Neural crest cell (in vitro differentiated cells): ENCODE measurements around the gene NIN. TPM values are rescaled to one million over a fixed set of nuclear protein-coding genes. Genes with fewer than 3 reads are reported as not detected.

Experiments
- DNase-seq: peaks from one replicate; pipeline ENCODE4 v3.0.0; 2021; ENCODE audit warnings: low read depth, mixed read lengths, low spot score
- H3K27ac Mint-ChIP-seq: one replicate; pipeline ENCODE4 v1.8.0; 2021; ENCODE audit warnings: mild to moderate bottlenecking, mixed read lengths; ENCODE audit not compliant: unreplicated experiment
- H3K27me3 Mint-ChIP-seq: 2 replicates; pipeline ENCODE4 v1.8.0; 2021; ENCODE audit warnings: low read depth, mild to moderate bottlenecking, mixed read lengths
- H3K36me3 Mint-ChIP-seq: 2 replicates; pipeline ENCODE4 v1.8.0; 2021; ENCODE audit warnings: low read depth, mild to moderate bottlenecking, mixed read lengths
- H3K4me1 Mint-ChIP-seq: 2 replicates; pipeline ENCODE4 v1.8.0; 2021; ENCODE audit warnings: mixed read lengths
- H3K4me3 Mint-ChIP-seq: one replicate; pipeline ENCODE4 v1.8.0; 2021; ENCODE audit warnings: mild to moderate bottlenecking, mixed read lengths
- H3K9me3 Mint-ChIP-seq: 2 replicates; pipeline ENCODE4 v1.8.0; 2021; ENCODE audit warnings: mixed read lengths
- CTCF ChIP-seq: fragments of 200-600 bp; sonication (generic); conservative IDR thresholded peaks from 2 replicates; pipeline ENCODE4 v1.5.0; 2021; ENCODE audit warnings: antibody characterized with exemption, mild to moderate bottlenecking
- total RNA-seq: library from RNA; stranded (reverse); gene quantifications from 2 replicates; pipeline ENCODE4 v1.2.1, GENCODE V29; 2021

Gene NIN
- total RNA-seq, 1 donor from 2014 or later: 94.9 TPM

GRCh38 chr14:50839048-50839447 is 8.1 kb upstream of the NIN start:
- Mint-ChIP-seq H3K4me1 (peaks cover 6% of the 10 kb centered on the region), H3K27me3 (no peaks in the 10 kb centered on the region), H3K4me3 (no peak overlapping the region), H3K9me3 (no peaks in the 10 kb centered on the region), H3K27ac (no peak overlapping the region), H3K36me3 (no peaks in the 10 kb centered on the region)
- no peak for DNase-seq
- TF ChIP-seq CTCF: no peak

GRCh38 chr14:50837850-50838470 is 7.0 kb upstream of the NIN start:
- Mint-ChIP-seq H3K4me3 (no peak overlapping the region), H3K27me3 (peaks cover 1% of the 10 kb centered on the region), H3K9me3 (no peaks in the 10 kb centered on the region), H3K36me3 (no peaks in the 10 kb centered on the region), H3K27ac (no peak overlapping the region), H3K4me1 (peaks cover 7% of the 10 kb centered on the region)
- TF ChIP-seq CTCF: no peak
- no peak for DNase-seq

GRCh38 chr14:50837271-50837670 is 6.3 kb upstream of the NIN start:
- no peak for TF ChIP-seq CTCF
- H3K4me3 Mint-ChIP-seq: no peak overlapping the region
- H3K27me3 Mint-ChIP-seq: peaks cover 7% of the 10 kb centered on the region

GRCh38 chr14:50836515-50836914 is 5.6 kb upstream of the NIN start:
- Mint-ChIP-seq H3K27ac (no peak overlapping the region), H3K36me3 (no peaks in the 10 kb centered on the region), H3K27me3 (peaks cover 11% of the 10 kb centered on the region), H3K4me1 (peaks cover 20% of the 10 kb centered on the region), H3K9me3 (no peaks in the 10 kb centered on the region), H3K4me3 (no peak overlapping the region)
- TF ChIP-seq CTCF: no peak
- no peak for DNase-seq

More at GRCh38 chr14:50837271-50837670, 6.3 kb upstream of the NIN start:
- no peaks in the 10 kb centered on the region for H3K36me3 Mint-ChIP-seq
- DNase-seq: no peak
- no peaks in the 10 kb centered on the region for H3K9me3 Mint-ChIP-seq
- H3K27ac Mint-ChIP-seq: no peak overlapping the region
- H3K4me1 Mint-ChIP-seq: peaks cover 13% of the 10 kb centered on the region

GRCh38 chr14:50835280-50835679 is 4.3 kb upstream of the NIN start:
- Mint-ChIP-seq H3K9me3 (no peaks in the 10 kb centered on the region), H3K4me3 (no peak overlapping the region), H3K36me3 (no peaks in the 10 kb centered on the region), H3K27me3 (peaks cover 11% of the 10 kb centered on the region), H3K27ac (no peak overlapping the region), H3K4me1 (peaks cover 22% of the 10 kb centered on the region)
- DNase-seq: no peak
- no peak for TF ChIP-seq CTCF
